ENCODE measurements around the gene SRL.

Gene SRL

DNA sequence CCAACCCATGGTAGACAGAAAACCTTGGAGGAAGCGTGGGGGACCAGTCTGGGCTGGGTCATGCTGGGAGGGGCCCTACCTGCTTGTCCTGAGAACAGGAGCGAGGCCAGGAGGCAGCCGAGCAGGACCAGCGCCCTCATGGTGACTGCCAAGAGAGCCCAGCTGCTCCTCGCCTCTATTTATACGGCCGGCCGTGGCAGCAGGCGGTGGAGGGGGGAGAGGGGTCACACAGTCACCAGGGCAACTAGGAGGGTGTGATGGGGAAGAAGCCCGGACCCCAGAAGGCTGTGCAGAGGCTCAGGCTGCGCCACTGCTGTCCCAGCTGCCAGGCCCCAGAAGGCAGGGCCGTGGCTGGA lies at the start of gene SRL:
SRL (minus strand) TSS at position 153 of the 356 bp plus-strand sequence; CDS start at position 140, 13 bp downstream.
- no peak for DNase-seq (ENCODE audit: low spot score)

- DNase-seq (ENCODE audit: low spot score), result peak; percentile 35
Observed at GRCh38 chr16:4290236-4290830, 48.5 kb upstream of the SRL start.

DNA sequence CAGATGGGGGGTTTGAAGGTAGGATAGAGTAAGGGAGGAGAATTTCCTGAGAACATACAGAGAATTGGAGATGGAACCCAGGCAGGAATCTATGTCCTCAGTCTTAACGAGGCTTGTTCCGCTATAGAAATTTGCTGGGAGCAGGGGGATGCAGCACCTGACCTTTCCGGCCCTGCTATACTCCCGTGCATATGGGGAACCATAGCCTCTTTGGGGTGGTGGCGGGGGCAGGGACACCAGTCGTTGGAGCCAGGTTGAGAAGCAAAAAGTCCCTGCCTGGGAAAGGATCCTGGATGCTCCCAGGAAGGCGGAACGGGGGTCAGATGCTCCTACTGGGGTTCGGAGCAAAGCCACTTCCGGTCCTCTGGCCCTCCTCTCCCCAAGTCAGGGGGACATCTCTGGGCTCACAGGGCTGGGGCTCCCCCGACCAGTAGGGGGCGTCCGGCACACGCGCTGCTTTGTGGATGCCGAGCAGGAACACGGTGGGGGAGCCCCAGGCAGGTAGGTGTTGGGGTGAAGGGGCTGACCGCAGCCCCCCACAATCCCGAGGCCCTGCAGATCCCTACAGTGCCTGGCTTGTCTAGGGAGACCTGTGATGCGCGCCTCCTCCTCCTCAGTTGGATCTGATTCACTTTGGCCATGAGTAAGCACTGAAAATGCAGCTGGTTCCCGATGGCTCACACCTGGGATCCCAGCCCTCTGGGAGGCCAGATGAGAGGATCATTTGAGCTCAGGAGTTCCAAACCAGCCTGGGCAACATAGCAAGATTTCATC lies 46.5 kb upstream of the SRL start:
- DNase-seq (ENCODE audit: low spot score), result peak; percentile 77

DNA sequence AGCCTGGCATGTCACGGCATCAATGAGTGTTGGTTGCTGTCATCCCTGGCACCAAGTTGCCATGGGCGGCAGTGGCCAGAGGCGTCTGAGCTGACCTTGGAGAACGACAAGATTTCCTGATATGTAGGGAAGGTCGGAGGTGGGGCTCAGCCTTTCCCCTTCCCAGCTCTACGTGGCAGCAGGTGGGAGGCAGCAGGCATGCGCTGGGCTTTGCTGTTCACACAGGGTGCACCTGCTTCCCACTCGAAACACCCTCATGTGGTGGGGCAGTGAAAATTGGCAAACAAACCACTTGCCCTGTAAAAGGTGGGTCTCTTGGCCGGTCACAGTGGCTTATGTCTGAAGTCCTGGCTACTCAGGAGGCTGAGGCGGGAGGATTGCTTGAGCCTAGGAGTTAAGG lies 43.3 kb upstream of the SRL start:
- DNase-seq (ENCODE audit: low spot score), result no peak

GRCh38 chr16:4283939-4284338 lies 42.1 kb upstream of the SRL start:
- no peak for DNase-seq (ENCODE audit: low spot score)

DNA sequence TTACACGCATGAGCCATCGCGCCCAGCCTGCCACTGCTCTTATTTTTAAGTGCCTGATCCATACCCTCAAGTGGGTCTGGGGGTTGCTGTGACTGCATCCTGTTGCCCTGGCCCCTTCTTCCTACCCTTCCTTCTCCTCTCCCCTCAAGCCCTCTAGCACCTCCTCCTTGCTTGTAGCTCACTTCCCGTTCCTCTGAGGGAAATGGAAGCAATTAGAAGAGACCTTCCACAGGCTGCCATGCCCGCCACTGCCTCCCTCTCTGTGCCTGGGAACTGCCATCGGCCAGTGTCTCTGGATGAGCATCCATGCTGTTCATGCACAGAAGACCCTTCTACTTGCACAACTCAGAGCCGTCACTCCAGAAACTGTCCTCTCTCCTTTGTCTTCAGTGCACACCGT lies 41.6 kb upstream of the SRL start:
- no peak for DNase-seq (ENCODE audit: low spot score)

DNA sequence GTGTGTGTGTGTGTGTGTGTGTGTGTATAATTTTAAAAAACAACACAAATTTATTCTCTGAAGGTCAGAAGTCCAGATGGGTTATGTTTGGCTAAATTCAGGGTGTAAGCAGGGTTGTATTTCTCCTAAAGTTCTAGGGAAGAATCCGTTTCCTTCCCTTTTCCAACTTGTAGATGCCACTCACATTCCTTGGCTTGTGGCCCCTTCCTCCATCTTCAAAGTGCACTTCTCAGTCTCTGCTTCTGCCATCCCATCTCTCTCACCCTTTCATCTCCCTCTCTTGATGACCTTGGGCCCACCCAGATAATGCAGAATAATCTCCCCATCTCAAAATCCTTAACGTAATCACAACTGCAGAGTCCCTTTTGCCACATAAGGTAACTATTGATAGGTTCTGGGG lies 38.7 kb upstream of the SRL start:
- DNase-seq (ENCODE audit: low spot score), result no peak

- DNase-seq (ENCODE audit: low spot score), result no peak
Observed at GRCh38 chr16:4277987-4278513, 36.2 kb upstream of the SRL start.

- DNase-seq (ENCODE audit: low spot score), result no peak
Observed at GRCh38 chr16:4275861-4276260, 34.0 kb upstream of the SRL start.

- DNase-seq (ENCODE audit: low spot score), result peak; percentile 38
Observed at GRCh38 chr16:4273858-4274311, 32.0 kb upstream of the SRL start.

- peak; percentile 48 for DNase-seq (ENCODE audit: low spot score)
Observed at GRCh38 chr16:4272114-4272956, 30.5 kb upstream of the SRL start.

GRCh38 chr16:4271176-4272113 lies 29.6 kb upstream of the SRL start:
- DNase-seq (ENCODE audit: low spot score), result peak; percentile 91

- DNase-seq (ENCODE audit: low spot score), result no peak
Observed at GRCh38 chr16:4270595-4270994, 28.7 kb upstream of the SRL start.

DNA sequence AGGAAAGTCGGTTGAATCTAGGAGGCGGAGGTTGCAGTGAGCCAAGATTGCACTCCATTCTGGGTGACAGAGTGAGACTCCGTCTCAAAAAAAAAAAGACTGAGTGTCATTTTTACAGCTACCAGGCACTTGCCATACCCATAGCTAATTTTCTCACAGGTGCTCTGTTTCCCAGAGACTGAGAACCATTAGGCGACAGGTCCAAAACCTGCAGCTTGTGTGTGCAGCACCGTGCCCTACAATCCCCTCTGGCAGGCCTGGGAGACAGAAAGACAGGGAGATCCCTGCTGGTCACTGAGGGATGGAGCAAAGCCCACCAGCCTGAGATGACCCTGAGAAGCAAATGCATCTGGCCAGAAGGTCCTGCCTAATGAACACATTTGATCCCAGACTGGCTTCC lies 28.2 kb upstream of the SRL start:
- DNase-seq (ENCODE audit: low spot score), result no peak

DNA sequence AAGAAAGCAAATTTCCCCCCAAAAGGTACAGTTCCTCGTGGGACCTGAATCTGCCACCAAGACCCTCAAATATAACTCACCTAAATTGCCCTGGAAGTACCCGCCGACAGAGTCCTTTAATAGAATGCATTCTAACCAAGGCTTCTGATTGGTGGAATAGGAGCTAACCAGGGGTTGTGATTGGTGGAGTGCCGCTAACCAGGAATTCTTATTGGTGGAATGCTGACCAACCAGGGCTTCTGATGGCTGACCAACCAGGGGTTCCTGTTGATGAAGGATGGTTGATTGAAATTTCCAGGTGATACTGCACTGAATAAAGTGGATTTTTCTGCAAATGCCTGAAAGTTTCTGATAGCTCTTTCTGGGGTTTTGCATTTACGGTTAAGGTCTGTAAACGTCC lies 24.5 kb upstream of the SRL start:
- no peak for DNase-seq (ENCODE audit: low spot score)

GRCh38 chr16:4265676-4266075 lies 23.8 kb upstream of the SRL start:
- DNase-seq (ENCODE audit: low spot score), result no peak

DNA sequence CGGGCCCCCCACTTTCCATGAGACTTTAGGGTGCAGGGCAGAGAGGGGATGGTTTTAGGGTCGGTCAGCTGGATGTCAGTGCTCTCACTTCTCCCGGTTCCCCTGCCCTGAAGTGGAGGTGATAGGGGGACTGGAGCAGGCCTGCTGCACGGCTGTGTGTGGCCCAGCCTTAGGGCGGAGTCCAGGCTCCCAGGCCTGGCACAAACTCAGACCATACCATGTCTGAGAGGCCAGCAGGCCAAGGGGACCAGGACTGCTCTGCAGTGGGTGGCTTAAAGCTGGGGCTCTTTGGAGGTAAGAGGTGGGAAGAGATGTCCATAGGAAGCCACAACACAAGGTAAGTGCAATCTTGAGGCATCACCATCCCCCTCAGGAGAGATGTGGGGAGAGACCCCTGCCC lies 22.7 kb upstream of the SRL start:
- DNase-seq (ENCODE audit: low spot score), result peak; percentile 43

- peak; percentile 99 for DNase-seq (ENCODE audit: low spot score)
Observed at GRCh38 chr16:4263504-4264436, 21.9 kb upstream of the SRL start.

GRCh38 chr16:4262303-4262835 lies 20.5 kb upstream of the SRL start:
- no peak for DNase-seq (ENCODE audit: low spot score)

- peak; percentile 49 for DNase-seq (ENCODE audit: low spot score)
Observed at GRCh38 chr16:4261557-4262172, 19.8 kb upstream of the SRL start.

Measured in AG20443 (cell line).